ENCODE measurements around the gene RBX1.
A peak's percentile ranks its signal among the peaks of the same experiment; 100 is the strongest.
"Not testable (repeated sequence)": the region's sequence is repeated elsewhere in the genome, so short reads cannot be mapped to it uniquely, and the experiment has no call there.

RBX1 gene

DNA sequence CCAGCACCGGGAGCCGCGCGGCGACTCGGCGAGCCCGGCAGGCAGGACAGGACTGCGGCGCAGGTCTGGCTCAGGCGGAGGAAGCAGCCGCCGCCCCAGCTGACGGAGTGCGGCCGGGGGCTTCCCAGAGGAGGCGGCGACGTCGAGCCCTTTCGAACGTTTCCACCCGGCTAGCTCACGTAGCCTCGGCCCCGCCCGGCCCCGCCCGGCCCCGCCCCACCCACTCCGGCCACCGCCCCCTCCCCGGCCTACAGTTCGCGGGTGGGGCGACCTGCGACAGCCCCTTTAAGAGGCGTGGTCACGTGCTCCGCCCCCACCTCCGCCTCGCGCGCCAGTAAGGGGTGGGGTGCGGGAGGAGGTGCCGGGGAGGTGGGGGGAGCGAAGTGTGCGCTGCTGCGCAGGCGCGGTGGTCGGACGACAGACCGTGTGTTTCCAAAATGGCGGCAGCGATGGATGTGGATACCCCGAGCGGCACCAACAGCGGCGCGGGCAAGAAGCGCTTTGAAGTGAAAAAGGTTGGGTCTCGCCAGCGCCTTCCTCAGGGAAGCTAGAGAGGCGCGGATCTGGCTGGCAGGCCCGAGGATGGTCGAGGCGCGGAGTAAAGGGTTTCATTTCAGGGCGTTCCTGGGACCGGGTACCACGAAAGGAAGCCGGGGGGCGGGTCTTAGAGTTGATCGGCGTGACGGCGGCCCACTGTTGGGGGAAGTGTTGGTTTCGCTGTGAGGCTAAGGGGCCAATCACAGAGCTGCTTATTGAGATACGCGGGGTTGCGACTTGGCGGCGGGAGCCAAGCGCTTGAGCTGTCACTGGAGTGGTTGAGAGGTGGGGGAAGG is at the start of gene RBX1:
TSS of gene RBX1 (plus strand) at position 417 of the 833 bp plus-strand sequence. CDS start at position 438, 21 bp downstream.
- Histone ChIP-seq H3K4me1 (ENCODE audit: control insufficient read depth, insufficient read depth, low read length) (peaks cover 11% of the 10 kb centered on the region), H3K4me3 (ENCODE audit: low read length) (peak within 1 kb of the TSS; percentile 87), H3K36me3 (ENCODE audit: control insufficient read depth, insufficient read depth, low read length) (no peaks in the 10 kb centered on the region), H3K9ac (ENCODE audit: low read length) (peak within 1 kb of the TSS; percentile 95), H3K9me3 (ENCODE audit: control insufficient read depth, low read length) (no peaks in the 10 kb centered on the region), H3K27me3 (ENCODE audit: control insufficient read depth, insufficient read depth, low read length) (no peaks in the 10 kb centered on the region)

DNA sequence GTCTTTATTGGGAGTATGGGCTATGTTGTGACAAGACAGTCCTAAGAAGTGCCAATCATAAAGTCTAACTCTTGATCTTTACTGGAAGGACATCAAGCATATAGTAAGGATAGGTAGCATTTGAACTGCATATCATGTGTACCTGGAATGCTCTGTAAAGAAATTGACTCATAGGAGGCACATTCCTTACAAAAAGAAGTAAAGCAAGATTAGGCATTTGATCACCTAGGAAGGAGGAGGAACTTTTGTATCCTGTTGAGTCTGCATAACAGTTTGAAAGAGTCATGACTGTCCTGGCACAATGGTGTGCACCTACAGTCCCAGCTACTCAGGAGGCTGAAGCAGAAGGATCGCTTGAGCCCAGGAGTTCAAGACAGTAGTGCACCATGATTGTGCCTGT is 47.1 kb upstream of the RBX1 start:
- no peaks in the 10 kb centered on the region for H3K36me3 ChIP-seq (ENCODE audit: control insufficient read depth, insufficient read depth, low read length)
- no peaks in the 10 kb centered on the region for H3K4me1 ChIP-seq (ENCODE audit: control insufficient read depth, insufficient read depth, low read length)
- no peaks in the 10 kb centered on the region for H3K9me3 ChIP-seq (ENCODE audit: control insufficient read depth, low read length)
- no peak overlapping the region for H3K9ac ChIP-seq (ENCODE audit: low read length)
- no peak overlapping the region for H3K4me3 ChIP-seq (ENCODE audit: low read length)
- no peaks in the 10 kb centered on the region for H3K27me3 ChIP-seq (ENCODE audit: control insufficient read depth, insufficient read depth, low read length)

DNA sequence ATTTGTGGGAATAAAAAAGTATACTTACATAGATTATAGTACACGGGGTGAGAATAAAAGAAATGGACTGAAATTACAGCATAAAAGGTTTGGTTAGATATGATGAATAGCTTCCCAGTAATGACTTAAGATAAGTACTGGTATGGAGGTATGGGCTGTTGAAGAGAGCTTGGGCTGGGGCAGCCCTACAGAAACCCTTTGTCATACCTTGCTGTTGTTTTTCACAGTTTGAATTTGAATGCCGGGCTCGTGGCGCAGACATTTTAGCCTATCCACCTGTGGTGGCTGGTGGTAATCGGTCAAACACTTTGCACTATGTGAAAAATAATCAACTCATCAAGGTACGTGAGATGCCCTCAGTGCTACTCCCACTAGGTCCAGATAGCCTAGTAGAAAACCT is 42.3 kb upstream of the RBX1 start:
- Histone ChIP-seq H3K4me3 (ENCODE audit: low read length) (no peak overlapping the region), H3K9ac (ENCODE audit: low read length) (no peak overlapping the region), H3K9me3 (ENCODE audit: control insufficient read depth, low read length) (no peaks in the 10 kb centered on the region), H3K27me3 (ENCODE audit: control insufficient read depth, insufficient read depth, low read length) (no peaks in the 10 kb centered on the region), H3K36me3 (ENCODE audit: control insufficient read depth, insufficient read depth, low read length) (no peaks in the 10 kb centered on the region), H3K4me1 (ENCODE audit: control insufficient read depth, insufficient read depth, low read length) (no peaks in the 10 kb centered on the region)

DNA sequence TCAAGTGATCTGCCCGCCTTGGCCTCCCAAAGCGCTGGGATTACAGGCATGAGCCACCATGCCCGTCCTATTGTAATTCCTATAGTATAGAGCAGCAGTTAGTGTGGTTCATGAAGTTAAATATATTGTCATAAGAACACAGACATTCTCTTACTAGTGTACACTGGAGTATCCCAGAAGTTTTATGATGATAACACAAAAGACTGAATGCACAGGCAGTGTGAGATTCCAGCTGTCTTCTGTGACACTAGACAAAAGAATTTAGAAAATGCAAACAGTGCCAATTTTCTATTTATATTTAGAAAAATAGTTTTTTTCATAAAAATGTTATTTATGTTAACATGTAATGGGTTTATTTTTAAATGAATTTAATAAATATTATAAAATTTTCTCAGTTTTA is 39.4 kb upstream of the RBX1 start:
- Histone ChIP-seq H3K36me3 (ENCODE audit: control insufficient read depth, insufficient read depth, low read length) (no peaks in the 10 kb centered on the region), H3K4me1 (ENCODE audit: control insufficient read depth, insufficient read depth, low read length) (peaks cover 8% of the 10 kb centered on the region), H3K4me3 (ENCODE audit: low read length) (no peak overlapping the region), H3K9ac (ENCODE audit: low read length) (no peak overlapping the region), H3K9me3 (ENCODE audit: control insufficient read depth, low read length) (no peaks in the 10 kb centered on the region), H3K27me3 (ENCODE audit: control insufficient read depth, insufficient read depth, low read length) (no peaks in the 10 kb centered on the region)

DNA sequence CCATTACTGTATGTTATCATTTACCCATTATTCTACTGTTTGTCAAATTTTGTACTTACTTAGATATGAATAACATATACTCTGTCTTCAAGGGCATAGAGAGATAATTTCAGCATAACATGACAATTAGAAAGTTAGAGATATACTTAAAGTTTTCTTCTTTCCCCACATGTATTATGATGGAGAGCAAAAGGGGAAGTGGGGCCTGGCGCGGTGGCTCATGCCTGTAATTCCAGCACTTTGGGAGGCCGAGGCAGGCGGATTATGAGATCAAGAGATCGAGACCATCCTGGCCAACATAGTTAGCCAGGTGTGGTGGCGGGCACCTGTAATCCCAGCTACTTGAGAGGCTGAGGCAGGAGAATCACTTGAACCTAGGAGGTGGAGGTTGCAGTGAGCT is 38.2 kb upstream of the RBX1 start:
- H3K27me3 ChIP-seq (ENCODE audit: control insufficient read depth, insufficient read depth, low read length); H3K9me3 ChIP-seq (ENCODE audit: control insufficient read depth, low read length); H3K4me3 ChIP-seq (ENCODE audit: low read length); H3K4me1 ChIP-seq (ENCODE audit: control insufficient read depth, insufficient read depth, low read length); H3K9ac ChIP-seq (ENCODE audit: low read length); H3K36me3 ChIP-seq (ENCODE audit: control insufficient read depth, insufficient read depth, low read length): not testable (repeated sequence)

DNA sequence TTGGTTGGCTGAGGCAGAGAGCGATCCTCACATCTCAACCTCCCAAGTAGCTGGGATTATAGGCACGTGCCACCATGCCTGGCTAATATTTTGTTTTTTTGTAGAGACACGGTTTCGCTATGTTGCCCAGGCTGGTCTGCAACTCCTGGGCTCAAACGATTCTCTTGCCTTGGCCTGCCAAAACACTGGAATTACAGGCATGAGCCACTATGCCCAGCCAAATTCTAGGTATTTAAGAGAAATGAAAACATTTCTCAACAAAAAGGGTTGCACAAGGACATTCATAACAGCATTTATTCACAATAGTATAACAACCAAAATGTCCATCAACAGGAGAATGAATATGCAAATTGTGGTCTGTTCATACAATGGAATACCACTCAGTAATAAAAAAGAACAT is 31.7 kb upstream of the RBX1 start:
- Histone ChIP-seq H3K4me1 (ENCODE audit: control insufficient read depth, insufficient read depth, low read length) (peaks cover 8% of the 10 kb centered on the region), H3K36me3 (ENCODE audit: control insufficient read depth, insufficient read depth, low read length) (peaks cover 3% of the 10 kb centered on the region), H3K9me3 (ENCODE audit: control insufficient read depth, low read length) (no peaks in the 10 kb centered on the region), H3K27me3 (ENCODE audit: control insufficient read depth, insufficient read depth, low read length) (no peaks in the 10 kb centered on the region), H3K9ac (ENCODE audit: low read length) (no peak overlapping the region), H3K4me3 (ENCODE audit: low read length) (no peak overlapping the region)

DNA sequence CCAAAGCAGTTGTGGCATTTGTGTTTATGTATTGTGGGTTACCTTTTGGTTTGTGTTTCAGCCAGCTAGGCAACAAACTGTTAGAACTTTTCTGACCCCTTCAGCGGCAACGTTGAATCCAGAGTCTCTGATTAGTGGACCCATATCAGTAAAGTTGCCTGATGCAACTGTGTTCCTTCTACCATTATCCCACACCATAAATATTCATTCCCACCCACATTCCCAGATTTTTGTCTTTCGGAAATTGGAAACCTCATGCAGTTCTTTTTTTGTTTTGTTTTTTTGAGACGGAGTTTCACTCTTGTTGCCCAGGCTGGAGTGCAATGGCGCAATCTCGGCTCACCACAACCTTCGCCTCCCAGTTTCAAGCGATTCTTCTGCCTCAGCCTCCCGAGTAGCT is 30.7 kb upstream of the RBX1 start:
- Histone ChIP-seq H3K27me3 (ENCODE audit: control insufficient read depth, insufficient read depth, low read length) (no peaks in the 10 kb centered on the region), H3K4me3 (ENCODE audit: low read length) (no peak overlapping the region), H3K36me3 (ENCODE audit: control insufficient read depth, insufficient read depth, low read length) (peaks cover 3% of the 10 kb centered on the region), H3K4me1 (ENCODE audit: control insufficient read depth, insufficient read depth, low read length) (peaks cover 8% of the 10 kb centered on the region), H3K9ac (ENCODE audit: low read length) (no peak overlapping the region), H3K9me3 (ENCODE audit: control insufficient read depth, low read length) (no peaks in the 10 kb centered on the region)

DNA sequence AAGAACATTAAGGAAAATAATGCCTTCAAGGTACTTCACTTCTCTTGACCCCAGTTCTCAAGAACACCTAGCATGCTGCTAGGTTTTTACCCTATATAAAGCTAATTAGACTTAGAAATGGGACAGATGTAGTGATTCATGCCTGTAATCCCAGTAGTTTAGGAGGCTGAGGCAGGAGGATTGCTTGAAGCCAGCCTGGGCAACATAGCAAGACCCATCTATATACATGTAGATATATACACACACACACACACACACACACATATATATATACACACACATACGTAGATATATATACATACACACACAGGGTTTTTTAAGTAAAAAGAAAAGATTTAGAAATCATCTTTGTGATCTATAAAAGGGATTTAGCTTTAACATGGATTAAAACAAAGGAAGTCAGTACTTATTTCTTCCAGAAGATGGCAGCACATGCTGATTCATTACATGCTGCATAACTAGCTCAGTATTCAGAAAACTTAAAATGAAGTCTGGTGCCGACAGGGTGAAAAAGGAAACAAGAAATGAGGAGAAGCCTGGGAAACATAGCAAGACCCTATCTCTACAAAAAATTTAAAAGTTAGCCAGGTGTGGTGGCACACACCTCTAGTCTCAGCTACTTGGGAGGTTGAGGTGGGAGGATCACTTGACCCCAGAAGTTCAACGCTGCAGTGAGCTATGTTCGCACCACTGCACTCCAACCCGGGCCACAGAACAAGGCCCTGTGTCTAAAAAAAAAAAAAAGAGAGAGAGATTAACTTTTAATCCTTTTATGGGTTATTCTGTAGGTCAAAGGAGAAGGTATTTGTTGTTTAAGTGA is 28.5 kb upstream of the RBX1 start:
- Histone ChIP-seq H3K36me3 (ENCODE audit: control insufficient read depth, insufficient read depth, low read length) (peaks cover 3% of the 10 kb centered on the region), H3K4me1 (ENCODE audit: control insufficient read depth, insufficient read depth, low read length) (no peaks in the 10 kb centered on the region), H3K9me3 (ENCODE audit: control insufficient read depth, low read length) (no peaks in the 10 kb centered on the region), H3K9ac (ENCODE audit: low read length) (no peak overlapping the region), H3K4me3 (ENCODE audit: low read length) (no peak overlapping the region), H3K27me3 (ENCODE audit: control insufficient read depth, insufficient read depth, low read length) (no peaks in the 10 kb centered on the region)

DNA sequence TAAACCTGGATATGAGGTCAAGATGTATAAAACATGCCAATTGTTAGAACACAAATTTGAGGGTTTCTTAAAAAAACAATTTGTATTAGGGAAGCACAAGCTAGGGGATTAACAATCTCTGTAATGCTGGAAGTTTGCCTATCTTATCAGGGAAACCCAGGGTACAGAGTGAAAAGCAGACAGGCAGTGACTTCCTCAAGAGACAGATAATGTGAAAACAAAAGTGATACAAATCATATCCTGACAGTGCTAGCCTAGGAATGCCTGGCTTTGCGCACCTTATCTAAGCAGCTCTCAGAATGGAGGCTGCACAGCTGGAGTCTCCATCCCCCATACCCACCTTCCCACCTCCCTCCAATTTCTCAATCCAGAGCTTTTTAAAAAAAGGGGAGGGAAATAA is 22.5 kb upstream of the RBX1 start:
- no peak overlapping the region for H3K4me3 ChIP-seq (ENCODE audit: low read length)

DNA sequence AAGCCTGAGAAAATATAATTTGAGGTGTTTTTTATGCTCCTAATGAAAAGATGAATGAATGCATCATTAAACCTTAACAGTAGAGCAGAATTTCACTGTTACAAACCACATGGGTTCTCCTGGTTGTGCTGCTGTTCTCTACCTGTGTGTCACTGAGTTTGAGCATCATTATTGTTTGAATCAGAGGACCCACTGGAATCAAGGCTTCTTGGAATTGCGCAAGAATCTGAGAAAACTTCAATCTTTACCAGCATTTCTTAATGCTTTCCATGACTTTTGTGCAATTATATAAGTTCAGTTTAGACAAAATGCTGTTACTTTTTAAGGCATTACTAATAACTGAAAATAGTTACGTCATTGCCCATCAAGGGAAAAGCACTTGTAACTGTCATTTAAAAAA is 18.8 kb upstream of the RBX1 start:
- no peaks in the 10 kb centered on the region for H3K36me3 ChIP-seq (ENCODE audit: control insufficient read depth, insufficient read depth, low read length)
- H3K9ac ChIP-seq (ENCODE audit: low read length) = no peak overlapping the region
- no peaks in the 10 kb centered on the region for H3K9me3 ChIP-seq (ENCODE audit: control insufficient read depth, low read length)
- H3K4me1 ChIP-seq (ENCODE audit: control insufficient read depth, insufficient read depth, low read length) = no peaks in the 10 kb centered on the region
- no peaks in the 10 kb centered on the region for H3K27me3 ChIP-seq (ENCODE audit: control insufficient read depth, insufficient read depth, low read length)
- H3K4me3 ChIP-seq (ENCODE audit: low read length) = no peak overlapping the region

More for the DNA sequence above, 22.5 kb upstream of the RBX1 start:
- Histone ChIP-seq H3K36me3 (ENCODE audit: control insufficient read depth, insufficient read depth, low read length) (no peaks in the 10 kb centered on the region), H3K9me3 (ENCODE audit: control insufficient read depth, low read length) (no peaks in the 10 kb centered on the region), H3K9ac (ENCODE audit: low read length) (no peak overlapping the region), H3K27me3 (ENCODE audit: control insufficient read depth, insufficient read depth, low read length) (no peaks in the 10 kb centered on the region), H3K4me1 (ENCODE audit: control insufficient read depth, insufficient read depth, low read length) (no peaks in the 10 kb centered on the region)

DNA sequence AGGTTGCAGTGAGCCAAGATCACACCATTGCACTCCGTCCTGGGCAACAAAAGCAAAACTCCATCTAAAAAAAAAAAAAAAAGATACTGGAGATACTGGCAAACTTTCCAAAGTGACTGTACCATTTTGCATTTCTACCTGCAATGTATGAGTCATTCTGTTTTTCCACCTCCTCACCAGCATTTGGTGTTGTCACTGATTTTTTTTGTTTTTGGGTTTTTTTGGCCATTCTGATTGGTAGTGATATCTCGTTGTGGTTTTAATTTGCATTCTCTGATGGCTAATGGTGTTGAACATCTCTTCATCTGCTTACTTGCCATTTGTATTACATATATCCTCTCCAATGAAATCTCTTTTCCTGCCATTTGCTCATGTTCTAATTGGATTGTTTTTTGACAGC is 12.0 kb upstream of the RBX1 start:
- no peak overlapping the region for H3K4me3 ChIP-seq (ENCODE audit: low read length)
- H3K36me3 ChIP-seq (ENCODE audit: control insufficient read depth, insufficient read depth, low read length) = no peaks in the 10 kb centered on the region
- H3K9me3 ChIP-seq (ENCODE audit: control insufficient read depth, low read length) = no peaks in the 10 kb centered on the region
- H3K4me1 ChIP-seq (ENCODE audit: control insufficient read depth, insufficient read depth, low read length) = no peaks in the 10 kb centered on the region
- no peak overlapping the region for H3K9ac ChIP-seq (ENCODE audit: low read length)
- H3K27me3 ChIP-seq (ENCODE audit: control insufficient read depth, insufficient read depth, low read length) = no peaks in the 10 kb centered on the region

DNA sequence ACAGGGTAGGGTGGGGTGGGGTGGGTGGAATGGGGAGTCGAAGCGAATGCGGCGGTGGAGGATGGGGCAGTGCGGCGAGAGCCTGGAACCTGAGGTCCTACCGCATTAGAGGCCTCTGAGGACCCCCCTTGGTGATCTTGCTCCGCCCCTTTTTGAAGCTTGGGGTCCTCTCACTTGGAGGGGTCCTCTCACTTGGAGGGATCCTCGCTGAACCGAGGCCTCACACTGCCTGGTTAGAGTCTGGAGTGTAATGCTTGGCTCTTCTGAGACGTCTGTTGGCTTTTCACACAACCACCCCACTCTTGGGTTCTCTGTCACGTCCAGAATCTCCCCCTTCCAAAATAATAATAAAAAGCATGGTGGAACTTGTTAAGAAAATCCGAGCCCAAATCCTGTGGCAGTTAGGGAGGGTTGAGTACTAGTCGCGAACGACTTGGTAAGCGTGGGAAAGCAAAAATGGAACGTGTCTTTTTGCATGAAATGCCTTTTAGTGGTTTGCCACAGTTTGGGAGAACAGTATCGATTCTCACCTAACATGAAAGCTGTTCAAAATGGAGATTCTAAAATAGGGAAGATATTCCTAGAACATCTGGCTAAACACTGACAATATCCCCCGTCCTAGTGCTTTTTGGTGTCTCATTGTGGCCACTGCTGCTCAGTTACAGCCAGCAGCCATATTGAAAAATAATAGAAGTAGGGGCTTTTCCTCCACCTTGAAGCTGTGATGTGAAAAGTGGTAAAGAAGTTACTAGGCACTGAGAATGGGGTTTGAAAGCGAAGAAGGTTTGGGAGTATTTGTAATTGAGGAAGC is 822 bp downstream of the RBX1 start:
- Histone ChIP-seq H3K4me3 (ENCODE audit: low read length) (peak overlapping the region; percentile 57), H3K27me3 (ENCODE audit: control insufficient read depth, insufficient read depth, low read length) (no peaks in the 10 kb centered on the region), H3K9ac (ENCODE audit: low read length) (peak overlapping the region; percentile 95), H3K9me3 (ENCODE audit: control insufficient read depth, low read length) (no peaks in the 10 kb centered on the region), H3K4me1 (ENCODE audit: control insufficient read depth, insufficient read depth, low read length) (peaks cover 7% of the 10 kb centered on the region), H3K36me3 (ENCODE audit: control insufficient read depth, insufficient read depth, low read length) (no peaks in the 10 kb centered on the region)
